Measurements from ENCODE around the gene AGMO. TPM values are rescaled to one million over a fixed set of nuclear protein-coding genes. Genes with fewer than 3 reads are reported as not detected.

Gene AGMO
- total and polyA plus RNA-seq, 12 donors, result 0.12 to 0.70 (median 0.40) TPM

- H3K9me3 ChIP-seq, result no peaks in the 10 kb centered on the region
- no peak for TF ChIP-seq CTCF (IDR thresholded peaks at IDR 0.05)
- H3K27me3 ChIP-seq, result no peaks in the 10 kb centered on the region
- H3K36me3 ChIP-seq, result no peaks in the 10 kb centered on the region
- 51 to 67% methylated on average over 1 of the region's 1 CpG for WGBS, 2 donors
- no peak overlapping the region for H3K4me3 ChIP-seq
- H3K27ac ChIP-seq, result no peak overlapping the region
- intact Hi-C loops (cut with DNase I), result no loop called here
- ATAC-seq (peak in 4 of 8 donors; percentile 43 to 64 (median 54)), DNase-seq (no peak)
- H3K4me1 ChIP-seq, result peaks cover 0 to 9% (median 0%) of the 10 kb centered on the region in 9 donors
Observed at GRCh38 chr7:15490291-15490690, 71.5 kb downstream of the AGMO start.

- H3K36me3 ChIP-seq, result no peaks in the 10 kb centered on the region
- ATAC-seq, result no peak
- no peak overlapping the region for H3K4me3 ChIP-seq
- intact Hi-C loops (cut with DNase I), result no loop called here
- WGBS, 2 donors, result 70 to 72% methylated on average over 3 of the region's 3 CpGs
- no peak for DNase-seq
- peaks cover 0 to 9% (median 0%) of the 10 kb centered on the region in 9 donors for H3K4me1 ChIP-seq
- no peak for TF ChIP-seq CTCF (IDR thresholded peaks at IDR 0.05)
- H3K27ac ChIP-seq, result peak overlapping the region in 1 of 10 donors; percentile 18
- H3K27me3 ChIP-seq, result no peaks in the 10 kb centered on the region
- H3K9me3 ChIP-seq, result no peaks in the 10 kb centered on the region
Observed at GRCh38 chr7:15489861-15490260, 72.0 kb downstream of the AGMO start.

GRCh38 chr7:15489383-15489782 lies 72.4 kb downstream of the AGMO start:
- H3K27ac ChIP-seq, result peak overlapping the region in 3 of 10 donors; percentile 8 to 21 (median 18)
- H3K36me3 ChIP-seq, result no peaks in the 10 kb centered on the region
- DNase-seq (no peak), ATAC-seq (peak in 6 of 8 donors; percentile 4 to 88 (median 52))
- no peak overlapping the region for H3K4me3 ChIP-seq
- H3K27me3 ChIP-seq, result no peaks in the 10 kb centered on the region
- TF ChIP-seq CTCF (IDR thresholded peaks at IDR 0.05), result no peak
- H3K9me3 ChIP-seq, result no peaks in the 10 kb centered on the region
- peaks cover 0 to 9% (median 0%) of the 10 kb centered on the region in 9 donors for H3K4me1 ChIP-seq
- 51 to 55% methylated on average over 4 of the region's 4 CpGs for WGBS, 2 donors
- intact Hi-C loops (cut with DNase I), result no loop called here

- Histone ChIP-seq H3K27me3 (no peaks in the 10 kb centered on the region), H3K36me3 (no peaks in the 10 kb centered on the region), H3K4me3 (no peak overlapping the region), H3K4me1 (peaks cover 0 to 9% (median 0%) of the 10 kb centered on the region in 9 donors), H3K27ac (peak overlapping the region in 1 of 10 donors; percentile 18), H3K9me3 (no peaks in the 10 kb centered on the region)
- no peak for TF ChIP-seq CTCF (IDR thresholded peaks at IDR 0.05)
- DNase-seq (no peak), ATAC-seq (no peak)
- intact Hi-C loops (cut with DNase I), result no loop called here
- 76 to 78% methylated on average over 2 of the region's 2 CpGs for WGBS, 2 donors
Observed at GRCh38 chr7:15488401-15488800, 73.4 kb downstream of the AGMO start.

Data from heart right ventricle (tissue), 16 donors.